HUES48 (cell line): Measurements from ENCODE around the gene TSPOAP1.
A peak's percentile ranks its signal among the peaks of the same experiment; 100 is the strongest.
"Not testable (repeated sequence)": the region's sequence is repeated elsewhere in the genome, so short reads cannot be mapped to it uniquely, and the experiment has no call there.

Experiments
- H3K27ac ChIP-seq: one replicate; pipeline ENCODE4 v1.7.0; 2013; ENCODE audit warnings: low read depth, low read length, inconsistent platforms
- H3K27me3 ChIP-seq: 2 replicates; pipeline ENCODE4 v1.6.1; 2013; ENCODE audit warnings: mild to moderate bottlenecking, low read length; ENCODE audit not compliant: control insufficient read depth, insufficient read depth
- H3K36me3 ChIP-seq: 2 replicates; pipeline ENCODE4 v1.6.1; 2013; ENCODE audit warnings: low read length; ENCODE audit not compliant: control insufficient read depth, insufficient read depth
- H3K4me1 ChIP-seq: 2 replicates; pipeline ENCODE4 v1.6.1; 2013; ENCODE audit warnings: mild to moderate bottlenecking, low read length; ENCODE audit not compliant: control insufficient read depth, insufficient read depth
- H3K4me3 ChIP-seq: 2 replicates; pipeline ENCODE4 v1.5.1; 2013; ENCODE audit warnings: mild to moderate bottlenecking, low read depth, low read length
- H3K9ac ChIP-seq: 2 replicates; pipeline ENCODE4 v1.6.1; 2013; ENCODE audit warnings: mild to moderate bottlenecking, low read depth, low read length, moderate library complexity
- H3K9me3 ChIP-seq: 2 replicates; pipeline ENCODE4 v1.6.1; 2013; ENCODE audit warnings: low read length; ENCODE audit not compliant: control insufficient read depth, insufficient read depth

Gene TSPOAP1

DNA sequence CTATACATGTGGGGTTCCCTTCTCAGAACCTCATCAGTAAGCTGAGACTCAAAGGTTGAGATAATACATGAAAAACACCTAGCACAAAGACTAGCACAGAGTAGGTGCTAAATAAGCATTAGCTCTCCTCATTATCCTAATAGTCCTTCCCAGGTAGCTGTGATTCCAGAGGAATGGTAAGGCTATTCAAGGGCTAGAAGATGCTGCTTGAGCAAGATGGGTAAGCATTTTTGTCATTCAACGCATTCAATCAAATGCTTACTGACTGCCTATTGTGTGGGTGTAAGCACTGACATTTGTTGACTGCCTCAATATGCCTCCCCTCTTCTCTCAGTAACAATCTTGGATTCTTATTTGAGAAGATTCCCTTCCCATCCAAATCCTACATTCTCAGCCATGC lies 19.4 kb upstream of the TSPOAP1 start:
- H3K36me3 ChIP-seq, result peaks cover 64% of the 10 kb centered on the region
- H3K9ac ChIP-seq, result no peak overlapping the region
- peaks cover under 1% of the 10 kb centered on the region for H3K4me1 ChIP-seq

DNA sequence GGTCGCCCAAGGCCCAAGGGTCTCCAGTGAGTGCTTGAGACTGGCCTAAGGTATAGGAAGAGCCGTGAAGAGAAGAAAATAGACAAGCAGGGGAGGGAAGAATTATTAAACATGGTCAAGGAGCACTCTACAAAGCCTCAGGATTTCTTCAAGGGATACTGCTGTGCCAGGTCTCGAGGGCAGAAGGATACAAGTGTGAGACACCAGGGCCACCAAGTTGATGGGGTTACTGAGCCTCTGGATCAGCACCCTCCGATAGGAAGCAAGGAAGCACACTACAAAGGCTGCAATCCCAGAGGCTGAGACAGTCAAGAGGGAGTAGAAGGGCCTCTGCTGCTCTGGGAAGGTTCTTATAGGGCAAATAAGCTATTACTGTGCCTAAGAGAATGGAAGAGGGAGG lies 16.9 kb upstream of the TSPOAP1 start:
- peaks cover 61% of the 10 kb centered on the region for H3K36me3 ChIP-seq

More for the DNA sequence above, 19.4 kb upstream of the TSPOAP1 start:
- Histone ChIP-seq H3K4me3 (no peak overlapping the region), H3K27ac (no peak overlapping the region), H3K27me3 (no peaks in the 10 kb centered on the region), H3K9me3 (no peaks in the 10 kb centered on the region)

DNA sequence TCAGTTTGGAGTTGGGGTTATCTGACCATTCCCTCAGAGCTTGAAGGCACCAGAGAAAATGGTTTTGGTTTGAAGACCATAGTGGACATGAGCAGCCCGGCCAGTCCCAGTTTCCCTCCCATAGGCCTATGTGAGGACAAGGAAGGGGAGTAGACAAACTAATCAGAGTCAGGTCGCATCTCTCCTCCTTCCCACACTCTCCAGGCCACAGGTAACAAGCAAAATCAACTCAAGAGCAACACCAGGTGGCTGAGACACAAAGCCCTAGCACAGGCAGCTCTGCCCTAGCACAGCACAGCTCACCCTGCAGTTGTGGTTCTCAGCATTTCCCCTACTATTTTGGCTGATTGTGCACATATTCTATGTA lies 16.2 kb upstream of the TSPOAP1 start:
- H3K36me3 ChIP-seq, result peaks cover 59% of the 10 kb centered on the region
- 0 out of 2 replicates have a peak, but pooled peaks cover under 1% of the 10 kb centered on the region for H3K4me1 ChIP-seq

More for the DNA sequence above, 16.9 kb upstream of the TSPOAP1 start:
- no peak overlapping the region for H3K4me3 ChIP-seq
- H3K9ac ChIP-seq, result no peak overlapping the region
- H3K27me3 ChIP-seq, result no peaks in the 10 kb centered on the region
- no peaks in the 10 kb centered on the region for H3K9me3 ChIP-seq
- H3K4me1 ChIP-seq, result no peaks in the 10 kb centered on the region
- H3K27ac ChIP-seq, result no peak overlapping the region

DNA sequence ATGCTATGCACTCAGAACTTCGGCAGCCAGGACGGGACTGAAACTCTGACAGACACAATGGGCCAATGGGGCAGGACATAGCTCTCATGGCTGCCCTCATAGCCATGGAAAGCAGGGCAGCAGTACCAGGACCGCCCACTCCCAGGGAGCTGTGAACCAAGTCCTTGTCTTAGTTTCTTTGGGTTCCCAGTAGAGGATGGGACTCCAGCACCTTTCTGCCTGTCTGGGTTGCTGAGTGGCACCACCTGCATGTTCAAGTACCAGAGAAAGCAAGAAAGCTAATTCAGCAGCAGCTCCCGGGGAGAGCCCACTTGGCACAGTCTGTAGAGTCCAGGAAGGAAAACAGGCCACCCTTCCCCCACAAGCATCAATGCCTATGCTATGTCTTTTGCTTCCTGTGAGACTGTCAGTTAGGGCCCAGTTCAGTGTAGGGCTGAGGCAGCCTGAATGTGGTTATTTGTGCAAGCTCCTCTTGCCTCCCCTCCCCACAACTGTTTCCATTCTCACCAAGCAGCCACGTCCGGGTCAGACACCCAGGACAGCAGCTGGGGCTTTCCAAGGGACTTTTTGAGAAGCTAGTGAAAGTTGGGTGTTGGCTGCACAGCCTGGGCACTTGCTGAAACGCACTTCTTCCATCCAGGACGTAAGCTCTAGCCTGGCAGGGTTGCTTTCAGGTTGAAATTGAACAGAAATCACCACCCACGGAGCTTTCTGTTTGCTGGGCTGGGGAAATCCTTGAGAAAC lies 15.6 kb upstream of the TSPOAP1 start:
- peaks cover 53% of the 10 kb centered on the region for H3K36me3 ChIP-seq
- H3K27me3 ChIP-seq, result no peaks in the 10 kb centered on the region
- H3K4me1 ChIP-seq, result peaks cover 6% of the 10 kb centered on the region
- H3K9me3 ChIP-seq, result no peaks in the 10 kb centered on the region
- no peak overlapping the region for H3K27ac ChIP-seq
- H3K9ac ChIP-seq, result no peak overlapping the region
- no peak overlapping the region for H3K4me3 ChIP-seq

More for the DNA sequence above, 16.2 kb upstream of the TSPOAP1 start:
- Histone ChIP-seq H3K27me3 (no peaks in the 10 kb centered on the region), H3K9ac (no peak overlapping the region), H3K9me3 (no peaks in the 10 kb centered on the region), H3K27ac (no peak overlapping the region), H3K4me3 (no peak overlapping the region)

DNA sequence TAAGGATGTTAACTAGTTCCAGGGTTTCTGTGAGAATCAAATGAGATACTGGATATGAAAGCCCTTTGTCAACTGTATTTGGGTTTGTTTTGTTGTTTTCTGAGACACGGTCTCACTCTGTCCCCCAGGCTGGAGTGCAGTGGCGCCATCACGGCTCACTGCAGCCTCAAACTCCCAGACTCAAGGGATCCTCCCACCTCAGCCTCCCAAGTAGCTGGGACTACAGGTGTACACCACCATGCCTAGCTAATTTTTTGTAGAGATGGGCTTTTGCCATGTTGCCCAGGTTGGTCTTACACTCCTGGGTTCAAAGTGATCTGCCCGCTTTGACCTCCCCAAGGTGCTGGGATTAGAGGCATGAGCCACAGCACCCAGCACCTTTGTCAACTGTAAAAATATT lies 14.5 kb upstream of the TSPOAP1 start:
- Histone ChIP-seq H3K4me3 (no peak overlapping the region), H3K4me1 (peaks cover 16% of the 10 kb centered on the region), H3K9ac (no peak overlapping the region), H3K27me3 (no peaks in the 10 kb centered on the region), H3K27ac (no peak overlapping the region), H3K9me3 (no peaks in the 10 kb centered on the region), H3K36me3 (peaks cover 43% of the 10 kb centered on the region)

DNA sequence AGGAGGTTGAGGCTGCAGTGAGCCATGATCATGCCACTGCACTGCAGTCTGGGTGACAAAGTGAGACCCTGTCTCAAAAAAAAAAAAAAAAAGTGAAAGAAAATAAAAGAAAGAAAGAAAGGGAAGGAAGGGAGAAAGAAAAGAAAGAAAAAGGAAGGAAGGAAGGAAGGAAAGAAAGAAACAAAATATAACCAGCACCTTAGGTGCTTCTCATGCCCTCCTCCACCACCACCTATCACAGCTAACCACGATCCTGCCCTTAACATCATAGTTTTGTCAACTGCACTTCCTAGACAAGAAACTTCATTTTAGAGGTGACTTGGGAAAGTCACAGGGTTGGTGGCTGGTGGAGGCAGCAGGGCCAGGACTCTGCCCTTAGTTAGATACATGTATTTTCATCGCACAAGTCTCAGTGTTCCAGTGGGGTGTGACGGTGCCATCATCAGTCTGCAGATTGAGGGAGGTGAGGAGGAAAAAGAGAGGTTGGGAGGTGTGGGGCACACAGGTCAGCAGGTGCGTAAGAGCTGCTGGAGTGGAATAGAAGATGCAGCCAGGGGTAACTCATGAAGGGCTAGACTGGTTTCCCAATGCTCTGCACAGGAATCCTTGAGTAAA lies 13.4 kb upstream of the TSPOAP1 start:
- Histone ChIP-seq H3K27ac (no peak overlapping the region), H3K4me3 (no peak overlapping the region), H3K9ac (no peak overlapping the region)

DNA sequence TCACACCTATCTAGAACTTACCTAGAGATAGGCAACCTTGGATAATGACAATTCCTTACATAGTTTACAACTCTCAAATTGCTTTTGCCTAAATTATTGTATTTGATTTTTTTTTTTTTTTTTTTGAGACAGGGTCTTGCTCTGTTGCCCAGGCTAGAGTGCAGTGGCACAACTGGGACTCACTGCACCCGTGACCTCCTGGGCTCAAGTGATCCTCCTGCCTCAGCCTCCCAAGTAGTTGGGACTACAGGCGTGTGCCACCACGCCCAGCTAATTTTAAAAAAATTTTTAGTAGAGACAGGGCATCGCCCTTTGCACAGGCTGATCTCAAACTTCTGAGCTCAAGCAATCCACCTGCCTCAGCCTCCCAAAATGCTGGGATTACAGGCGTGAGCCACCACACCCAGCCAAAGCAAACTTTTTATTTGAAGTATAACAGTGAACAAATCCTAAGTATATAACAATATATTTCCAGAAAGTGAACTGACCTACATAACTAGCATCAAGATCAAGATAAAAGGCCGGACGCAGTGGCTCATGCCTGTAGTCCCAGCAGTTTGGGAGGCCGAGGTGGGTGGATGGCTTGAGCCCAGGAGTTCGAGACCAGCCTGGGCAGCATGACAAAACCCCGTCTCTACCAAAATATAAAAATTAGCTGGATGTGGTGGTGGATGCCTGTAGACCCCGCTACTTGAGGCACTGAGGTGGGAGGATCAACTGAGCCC lies 12.7 kb upstream of the TSPOAP1 start:
- not testable (repeated sequence) for H3K9ac ChIP-seq, H3K4me3 ChIP-seq, H3K9me3 ChIP-seq, H3K27ac ChIP-seq, H3K27me3 ChIP-seq
- peaks cover 26% of the 10 kb centered on the region for H3K4me1 ChIP-seq
- peaks cover 24% of the 10 kb centered on the region for H3K36me3 ChIP-seq

More for the DNA sequence above, 13.4 kb upstream of the TSPOAP1 start:
- Histone ChIP-seq H3K36me3 (peaks cover 31% of the 10 kb centered on the region), H3K4me1 (peaks cover 26% of the 10 kb centered on the region), H3K9me3 (no peaks in the 10 kb centered on the region), H3K27me3 (no peaks in the 10 kb centered on the region)

DNA sequence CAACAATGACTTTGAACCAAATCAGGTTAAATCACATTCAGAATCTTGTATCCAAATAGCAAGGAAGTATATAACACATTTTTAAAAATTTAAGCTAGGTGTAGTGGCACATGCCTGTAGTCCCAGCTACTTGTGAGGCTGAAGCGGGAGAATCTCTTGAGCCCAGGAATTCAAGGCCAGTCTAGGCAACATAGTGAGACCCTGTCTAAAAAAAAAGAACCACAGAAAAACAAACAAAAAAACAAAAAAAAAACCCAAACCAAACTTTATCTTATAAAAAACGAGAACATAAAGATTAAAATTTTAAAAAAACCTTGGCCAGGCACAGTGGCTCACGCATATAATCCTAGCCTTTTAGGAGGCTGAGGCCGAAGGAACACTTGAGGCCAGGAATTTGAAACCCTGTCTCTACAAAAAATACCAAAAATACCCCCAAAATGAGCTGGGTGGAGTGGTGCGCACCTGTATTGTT lies 11.8 kb upstream of the TSPOAP1 start:
- H3K4me3 ChIP-seq, result no peak overlapping the region

DNA sequence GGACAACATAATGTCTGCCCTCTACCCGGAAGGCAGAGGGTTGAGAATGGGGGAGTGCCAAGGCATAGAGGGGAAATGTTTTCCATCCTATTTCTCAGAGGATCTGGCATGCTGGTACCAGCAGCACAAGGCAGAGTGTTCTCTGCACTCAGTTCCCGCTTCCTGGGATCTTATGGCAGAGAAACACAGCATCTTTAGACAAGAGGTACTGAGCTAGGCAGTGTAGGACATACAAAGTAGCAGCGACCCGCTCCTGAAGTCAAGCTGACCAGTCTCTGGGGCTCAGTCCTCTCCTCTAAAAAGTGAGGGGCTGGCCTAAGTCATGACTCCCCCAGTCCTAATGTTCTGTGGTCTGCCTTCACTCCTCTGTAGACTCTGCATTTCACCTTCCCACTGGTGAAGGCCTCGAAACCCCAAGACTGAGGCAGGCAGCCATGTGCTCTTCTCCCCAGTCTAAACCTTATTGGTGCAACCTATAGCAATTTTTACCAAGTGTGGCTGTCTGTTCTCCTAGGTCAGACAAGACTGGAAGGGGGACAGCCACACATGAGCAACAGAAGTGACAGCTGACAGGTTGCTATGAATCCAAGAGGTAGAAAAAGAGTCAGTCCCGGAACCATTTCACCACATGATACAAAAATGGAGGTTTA lies 11.3 kb upstream of the TSPOAP1 start:
- Histone ChIP-seq H3K9ac (no peak overlapping the region), H3K27me3 (no peaks in the 10 kb centered on the region), H3K36me3 (peaks cover 10% of the 10 kb centered on the region), H3K27ac (peak overlapping the region; percentile 95), H3K4me1 (peaks cover 26% of the 10 kb centered on the region), H3K9me3 (no peaks in the 10 kb centered on the region), H3K4me3 (no peak overlapping the region)

More for the DNA sequence above, 11.8 kb upstream of the TSPOAP1 start:
- Histone ChIP-seq H3K4me1 (peaks cover 26% of the 10 kb centered on the region), H3K27me3 (no peaks in the 10 kb centered on the region), H3K36me3 (peaks cover 16% of the 10 kb centered on the region), H3K27ac (no peak overlapping the region), H3K9ac (no peak overlapping the region), H3K9me3 (no peaks in the 10 kb centered on the region)

DNA sequence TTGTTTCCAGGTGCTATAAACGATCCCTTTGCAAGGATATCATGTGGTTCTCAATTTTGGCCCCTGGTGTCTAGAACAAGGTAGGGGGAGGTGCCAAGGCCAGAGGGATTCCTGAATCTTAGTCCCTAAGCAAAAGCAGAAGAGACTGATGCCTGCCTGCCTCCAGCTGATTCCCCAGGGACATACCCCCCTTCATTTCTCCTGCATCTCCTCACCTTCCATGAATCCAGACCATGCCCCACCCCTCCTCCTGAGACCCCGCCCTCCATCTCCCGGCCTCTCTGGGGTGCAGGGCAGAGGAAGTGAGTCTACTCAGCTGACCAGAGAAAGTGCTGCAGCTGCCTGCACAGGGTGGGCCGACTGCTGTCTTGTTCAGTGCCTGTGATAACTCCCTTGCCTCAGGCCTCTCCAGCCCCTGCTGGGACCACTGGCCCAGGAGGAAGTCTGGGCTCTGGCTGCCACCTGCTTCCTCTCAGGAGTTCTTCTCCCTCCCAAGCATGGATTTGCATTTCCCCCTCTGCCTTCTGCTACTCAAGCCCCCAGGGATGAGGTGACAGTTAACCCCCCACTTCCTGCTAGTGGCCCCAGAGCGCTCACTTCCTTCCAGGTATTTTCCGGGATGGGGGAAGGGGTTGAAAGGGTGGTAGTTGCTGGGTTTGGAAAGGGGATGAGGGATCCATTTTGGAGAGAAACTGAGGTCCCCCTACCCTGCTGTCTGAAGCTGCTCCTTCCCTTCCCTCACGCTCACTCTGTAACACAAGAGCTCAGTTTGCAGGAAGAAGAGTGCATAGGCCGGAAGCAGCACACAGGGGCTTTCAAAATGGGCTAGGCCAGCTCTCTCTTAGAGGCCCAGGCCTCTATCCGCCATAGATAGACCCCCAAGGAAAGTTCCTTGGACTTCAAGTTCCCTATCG lies 10.5 kb upstream of the TSPOAP1 start:
- Histone ChIP-seq H3K4me3 (0 out of 2 replicates have a peak overlapping the region, but pooled peaks have one; percentile 23), H3K9me3 (no peaks in the 10 kb centered on the region), H3K36me3 (peaks cover 2% of the 10 kb centered on the region), H3K4me1 (peaks cover 26% of the 10 kb centered on the region), H3K9ac (peak overlapping the region; percentile 43), H3K27me3 (no peaks in the 10 kb centered on the region), H3K27ac (peak overlapping the region; percentile 95)
